Loucy (cell line): ENCODE data around the gene PGM2.

ENCODE experiments used
- H2AFZ ChIP-seq: fragments of 200-600 bp; sonication (generic); 2 replicates; pipeline ENCODE4 v1.6.0; 2016; ENCODE audit warnings: antibody characterized with exemption, mild to moderate bottlenecking, low read length, moderate library complexity
- H3F3A ChIP-seq: fragments of 200-600 bp; 2 replicates; pipeline ENCODE4 v1.6.0; 2016; ENCODE audit warnings: antibody characterized with exemption, low read depth, mild to moderate bottlenecking
- H3K27me3 ChIP-seq: fragments of 200-600 bp; sonication (generic); 2 replicates; pipeline ENCODE4 v1.6.1; 2014; ENCODE audit warnings: low read length, mild to moderate bottlenecking; ENCODE audit not compliant: insufficient read depth, poor library complexity, severe bottlenecking
- H3K36me3 ChIP-seq: fragments of 200-600 bp; sonication (generic); 2 replicates; pipeline ENCODE4 v1.6.1; 2016; ENCODE audit warnings: low read length; ENCODE audit not compliant: insufficient read depth
- H3K4me1 ChIP-seq: fragments of 200-600 bp; sonication (generic); 2 replicates; pipeline ENCODE4 v1.5.1; 2014; ENCODE audit warnings: low read length, mild to moderate bottlenecking; ENCODE audit not compliant: insufficient read depth, poor library complexity, severe bottlenecking
- H3K4me2 ChIP-seq: fragments of 200-600 bp; sonication (generic); 2 replicates; pipeline ENCODE4 v1.6.0; 2014; ENCODE audit warnings: antibody characterized with exemption, low read length, low read depth, mild to moderate bottlenecking; ENCODE audit not compliant: poor library complexity, severe bottlenecking
- H3K4me3 ChIP-seq: fragments of 200-600 bp; sonication (generic); 2 replicates; pipeline ENCODE4 v1.5.1; 2014; ENCODE audit warnings: low read length, mild to moderate bottlenecking, mixed read lengths; ENCODE audit not compliant: poor library complexity, severe bottlenecking
- H3K79me2 ChIP-seq: fragments of 200-600 bp; sonication (generic); 2 replicates; pipeline ENCODE4 v1.6.1; 2014; ENCODE audit warnings: low read length; ENCODE audit not compliant: insufficient read depth
- H3K9ac ChIP-seq: fragments of 200-600 bp; sonication (generic); 2 replicates; pipeline ENCODE4 v1.6.0; 2014; ENCODE audit warnings: mild to moderate bottlenecking, low read depth, low read length, moderate library complexity; ENCODE audit not compliant: poor library complexity, severe bottlenecking
- H3K9me2 ChIP-seq: fragments of 200-600 bp; sonication (generic); replicated peaks from 2 replicates; pipeline ENCODE4 v1.6.1; 2016; ENCODE audit warnings: low read depth, low read length, mixed read lengths
- H3K9me3 ChIP-seq: fragments of 200-600 bp; sonication (generic); 2 replicates; pipeline ENCODE4 v1.6.1; 2014; ENCODE audit warnings: mild to moderate bottlenecking, antibody characterized with exemption, low read length, low read depth; ENCODE audit not compliant: insufficient read depth
- H4K20me1 ChIP-seq: fragments of 200-600 bp; sonication (generic); 2 replicates; pipeline ENCODE4 v1.6.0; 2014; ENCODE audit warnings: antibody characterized with exemption, low read length, mild to moderate bottlenecking; ENCODE audit not compliant: insufficient read depth, poor library complexity, severe bottlenecking
- EZH2phosphoT487 ChIP-seq: fragments of 200-600 bp; IDR thresholded peaks from 2 replicates; pipeline ENCODE4 v1.6.1; 2018; ENCODE audit warnings: antibody characterized with exemption, mild to moderate bottlenecking, moderate library complexity, borderline replicate concordance
- TF ChIP-seq, protein P1 (sequence below): fragments of 200-600 bp; sonication (generic); conservative IDR thresholded peaks from 2 replicates; pipeline ENCODE4 v1.5.1; 2014; ENCODE audit warnings: mild to moderate bottlenecking, antibody characterized with exemption, low read length

Gene PGM2

DNA sequence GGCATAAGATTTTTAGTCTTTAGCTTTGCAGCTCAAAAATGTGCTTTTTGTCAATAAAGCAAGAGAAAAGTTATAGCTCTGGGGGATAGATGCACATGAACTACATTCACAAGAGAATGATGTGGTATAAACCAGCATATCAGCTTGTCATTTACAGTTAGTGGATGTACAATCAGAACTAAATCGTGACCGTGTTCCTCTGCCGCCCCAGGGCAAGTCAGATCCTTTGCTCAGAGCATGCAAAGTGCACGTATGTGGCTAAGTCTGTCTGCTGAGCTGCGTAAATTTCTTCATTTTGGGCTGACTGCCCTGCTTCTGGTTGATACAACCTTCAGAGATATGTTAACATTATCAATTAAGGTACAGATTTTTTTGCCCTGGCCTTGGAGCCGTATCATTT, 9.3 kb downstream of the PGM2 start:
- H3K4me2 ChIP-seq: peak overlapping the region; percentile 88
- peak overlapping the region; percentile 68 for H3K4me3 ChIP-seq
- no peaks in the 10 kb centered on the region for H3K9me2 ChIP-seq
- no peak overlapping the region for H2AFZ ChIP-seq
- H3K36me3 ChIP-seq: peaks cover 40% of the 10 kb centered on the region
- H3K9ac ChIP-seq: peak overlapping the region; percentile 74
- no peaks in the 10 kb centered on the region for H4K20me1 ChIP-seq
- no peaks in the 10 kb centered on the region for H3K27me3 ChIP-seq
- TF ChIP-seq, protein P1, sequence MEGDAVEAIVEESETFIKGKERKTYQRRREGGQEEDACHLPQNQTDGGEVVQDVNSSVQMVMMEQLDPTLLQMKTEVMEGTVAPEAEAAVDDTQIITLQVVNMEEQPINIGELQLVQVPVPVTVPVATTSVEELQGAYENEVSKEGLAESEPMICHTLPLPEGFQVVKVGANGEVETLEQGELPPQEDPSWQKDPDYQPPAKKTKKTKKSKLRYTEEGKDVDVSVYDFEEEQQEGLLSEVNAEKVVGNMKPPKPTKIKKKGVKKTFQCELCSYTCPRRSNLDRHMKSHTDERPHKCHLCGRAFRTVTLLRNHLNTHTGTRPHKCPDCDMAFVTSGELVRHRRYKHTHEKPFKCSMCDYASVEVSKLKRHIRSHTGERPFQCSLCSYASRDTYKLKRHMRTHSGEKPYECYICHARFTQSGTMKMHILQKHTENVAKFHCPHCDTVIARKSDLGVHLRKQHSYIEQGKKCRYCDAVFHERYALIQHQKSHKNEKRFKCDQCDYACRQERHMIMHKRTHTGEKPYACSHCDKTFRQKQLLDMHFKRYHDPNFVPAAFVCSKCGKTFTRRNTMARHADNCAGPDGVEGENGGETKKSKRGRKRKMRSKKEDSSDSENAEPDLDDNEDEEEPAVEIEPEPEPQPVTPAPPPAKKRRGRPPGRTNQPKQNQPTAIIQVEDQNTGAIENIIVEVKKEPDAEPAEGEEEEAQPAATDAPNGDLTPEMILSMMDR: no peak
- no peak for TF ChIP-seq EZH2phosphoT487
- H3F3A ChIP-seq: no peaks in the 10 kb centered on the region
- H3K4me1 ChIP-seq: peaks cover 65% of the 10 kb centered on the region
- peaks cover 67% of the 10 kb centered on the region for H3K79me2 ChIP-seq
- H3K9me3 ChIP-seq: no peaks in the 10 kb centered on the region

DNA sequence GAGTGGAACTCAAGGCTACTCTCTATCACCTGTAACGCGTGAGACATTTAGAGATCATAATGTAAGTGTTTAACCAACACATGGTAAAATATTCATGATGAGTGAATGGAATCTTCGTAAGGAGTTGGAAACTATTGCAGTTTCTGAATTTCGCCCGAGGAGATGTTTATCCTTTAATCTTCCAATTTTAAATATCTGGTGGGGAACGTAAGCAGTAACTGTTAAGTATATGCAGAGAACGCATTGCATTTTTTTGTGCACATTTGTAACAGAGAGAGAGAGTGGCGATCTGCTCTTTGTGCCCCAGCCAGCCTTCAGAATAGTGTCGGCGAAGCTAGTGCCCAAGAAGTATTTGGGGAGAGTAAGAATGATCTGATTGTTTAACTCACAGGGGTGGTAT, 9.8 kb downstream of the PGM2 start:
- Histone ChIP-seq H3K79me2 (peaks cover 67% of the 10 kb centered on the region), H3K27me3 (no peaks in the 10 kb centered on the region), H3K4me3 (peak overlapping the region; percentile 68), H3K9me3 (no peaks in the 10 kb centered on the region), H2AFZ (no peak overlapping the region), H3K4me2 (peak overlapping the region; percentile 88), H3K4me1 (peaks cover 62% of the 10 kb centered on the region), H3F3A (no peaks in the 10 kb centered on the region), H3K36me3 (peaks cover 41% of the 10 kb centered on the region), H4K20me1 (no peaks in the 10 kb centered on the region), H3K9me2 (no peaks in the 10 kb centered on the region), H3K9ac (peak overlapping the region; percentile 74)
- TF ChIP-seq EZH2phosphoT487: no peak
- TF ChIP-seq, protein P1: no peak

DNA sequence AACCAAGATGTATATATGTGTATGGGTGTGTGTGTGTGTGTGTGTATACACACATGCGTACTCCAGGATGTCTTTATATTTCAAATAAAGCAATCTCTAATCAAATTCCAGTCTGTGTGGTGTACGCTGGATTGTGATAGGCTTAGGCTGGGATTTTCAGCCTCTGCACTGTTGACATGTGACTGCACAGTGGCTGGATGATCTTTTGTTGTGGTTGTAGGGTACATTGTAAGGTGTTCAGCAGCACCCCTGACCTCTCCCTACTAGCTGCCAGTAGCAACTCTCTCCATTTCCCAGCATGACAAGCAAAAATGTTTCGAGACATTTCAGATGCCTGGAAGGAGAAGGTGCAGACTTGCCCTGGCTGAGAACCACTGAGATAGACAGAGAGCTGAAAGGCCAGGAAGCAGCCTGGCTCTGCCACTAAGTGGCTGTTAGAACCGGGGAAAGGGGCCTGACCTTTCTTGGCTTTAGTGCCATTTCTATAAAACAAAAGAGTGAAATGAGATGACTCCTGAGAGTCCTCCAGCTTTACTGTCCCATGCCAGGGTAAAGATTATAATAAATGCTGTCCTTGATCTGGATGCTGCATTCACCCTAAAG, 10.5 kb downstream of the PGM2 start:
- Histone ChIP-seq H3K9ac (peak overlapping the region; percentile 74), H3K4me1 (peaks cover 56% of the 10 kb centered on the region), H4K20me1 (no peaks in the 10 kb centered on the region), H3F3A (no peaks in the 10 kb centered on the region), H2AFZ (peak overlapping the region; percentile 24; the same call in 1 of the 2 replicates), H3K79me2 (peaks cover 65% of the 10 kb centered on the region), H3K9me3 (no peaks in the 10 kb centered on the region), H3K4me2 (peak overlapping the region; percentile 88), H3K36me3 (peaks cover 41% of the 10 kb centered on the region), H3K9me2 (no peaks in the 10 kb centered on the region), H3K4me3 (peak overlapping the region; percentile 68), H3K27me3 (no peaks in the 10 kb centered on the region)
- TF ChIP-seq EZH2phosphoT487: no peak
- TF ChIP-seq, protein P1: no peak
